Mesenteric fat pad (tissue), 1 donor: ENCODE data around the gene STOML1. TPM values are rescaled to one million over a fixed set of nuclear protein-coding genes. Genes with fewer than 3 reads are reported as not detected.
"Not testable (repeated sequence)": the region's sequence is repeated elsewhere in the genome, so short reads cannot be mapped to it uniquely, and the experiment has no call there.

Experiments used
- DNase-seq: peaks from one replicate; pipeline ENCODE4 v3.0.0-alpha.2; 2020; ENCODE audit warnings: low spot score
- total RNA-seq: library from RNA; stranded (reverse); fragmentation: NEBNext Ultra II Directional; extraction: Animal tissue kit (Norgen Biotek cat#: 25700); gene quantifications from one replicate; pipeline ENCODE4 v1.2.1, GENCODE V29; 2021
- donor health status: DM: yes; HTN: yes; CAD: no.

Gene STOML1
- total RNA-seq, 1 donor from 2014 or later, result 18.6 TPM

GRCh38 chr15:73948982-73949381 is 43.1 kb downstream of the STOML1 start:
- no peak for DNase-seq

GRCh38 chr15:73948396-73948795 is 43.7 kb downstream of the STOML1 start:
- DNase-seq, result no peak

GRCh38 chr15:73947651-73948050 is 44.4 kb downstream of the STOML1 start:
- DNase-seq, result no peak

GRCh38 chr15:73946795-73947370 is 45.2 kb downstream of the STOML1 start:
- no peak for DNase-seq

GRCh38 chr15:73946046-73946721 is 45.9 kb downstream of the STOML1 start:
- no peak for DNase-seq

- DNase-seq, result no peak
These were observed 47.0 kb downstream of the STOML1 start for GRCh38 chr15:73945130-73945508.

- DNase-seq, result no peak
These were observed 47.6 kb downstream of the STOML1 start for GRCh38 chr15:73944161-73945129.

- DNase-seq, result no peak
These were observed 49.3 kb downstream of the STOML1 start for GRCh38 chr15:73942751-73943270.

- no peak for DNase-seq
These were observed 50.0 kb downstream of the STOML1 start for GRCh38 chr15:73941871-73942635.

GRCh38 chr15:73941449-73941848 is 50.6 kb downstream of the STOML1 start:
- DNase-seq, result no peak

GRCh38 chr15:73941044-73941443 is 51.1 kb downstream of the STOML1 start:
- DNase-seq, result no peak

GRCh38 chr15:73940061-73940981 is 51.8 kb downstream of the STOML1 start:
- DNase-seq, result no peak

- DNase-seq, result no peak
These were observed 53.0 kb downstream of the STOML1 start for GRCh38 chr15:73939138-73939537.

- DNase-seq, result not testable (repeated sequence)
These were observed 53.6 kb downstream of the STOML1 start for GRCh38 chr15:73938516-73938915.

- DNase-seq, result no peak
These were observed 54.4 kb downstream of the STOML1 start for GRCh38 chr15:73937726-73938125.

- no peak for DNase-seq
These were observed 54.8 kb downstream of the STOML1 start for GRCh38 chr15:73937296-73937695.

GRCh38 chr15:73936588-73937290 is 55.4 kb downstream of the STOML1 start:
- no peak for DNase-seq

GRCh38 chr15:73936181-73936580 is 55.9 kb downstream of the STOML1 start:
- no peak for DNase-seq

GRCh38 chr15:73935547-73935946 is 56.5 kb downstream of the STOML1 start:
- no peak for DNase-seq
